Measurements from ENCODE around the gene ADAMTS3.

Gene ADAMTS3

DNA sequence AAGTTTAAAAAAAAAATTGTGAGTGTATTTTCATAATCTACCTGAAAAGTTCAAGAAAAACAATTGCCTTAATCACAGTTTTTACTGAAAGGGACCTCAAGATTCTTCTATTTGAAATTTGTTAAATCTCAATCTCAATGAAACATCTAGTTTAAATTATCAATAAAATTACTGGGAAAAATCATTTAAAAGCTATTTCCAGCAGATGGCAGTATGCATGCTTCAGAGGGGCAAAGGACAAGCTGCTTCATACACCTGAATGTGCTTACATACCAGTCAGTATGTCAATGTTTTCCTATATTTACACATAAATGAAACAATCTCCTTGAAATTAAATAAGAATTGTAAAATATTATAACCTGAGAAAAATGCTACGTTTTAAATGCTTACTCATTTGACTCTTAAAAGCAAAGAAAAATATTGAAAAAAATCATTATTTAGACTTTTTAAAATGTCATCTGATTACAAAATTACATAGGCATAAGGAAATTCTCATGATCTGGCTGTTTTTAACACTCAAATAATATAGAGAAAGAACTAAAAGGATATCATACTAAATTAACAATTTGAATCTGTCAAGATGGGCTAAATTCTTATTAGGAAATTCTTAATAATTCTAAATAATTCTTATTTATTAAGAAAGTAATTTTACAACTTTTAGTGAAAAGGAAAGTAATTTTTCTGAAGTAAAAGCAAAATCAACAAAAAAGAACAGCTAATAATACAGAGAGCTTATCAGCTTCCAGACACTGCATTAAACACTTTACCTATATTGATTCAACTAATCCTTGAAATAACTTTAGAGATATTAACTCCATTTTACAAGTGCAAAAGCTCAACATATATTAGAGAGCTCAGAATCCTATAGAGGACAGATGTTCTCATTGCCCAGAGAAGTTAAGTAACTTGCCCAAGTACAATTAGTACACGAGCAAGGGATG is 242.1 kb downstream of the ADAMTS3 start:
- DNase-seq = no peak

- no peak for DNase-seq
Observed at GRCh38 chr4:72325215-72325614, 243.8 kb downstream of the ADAMTS3 start.

DNA sequence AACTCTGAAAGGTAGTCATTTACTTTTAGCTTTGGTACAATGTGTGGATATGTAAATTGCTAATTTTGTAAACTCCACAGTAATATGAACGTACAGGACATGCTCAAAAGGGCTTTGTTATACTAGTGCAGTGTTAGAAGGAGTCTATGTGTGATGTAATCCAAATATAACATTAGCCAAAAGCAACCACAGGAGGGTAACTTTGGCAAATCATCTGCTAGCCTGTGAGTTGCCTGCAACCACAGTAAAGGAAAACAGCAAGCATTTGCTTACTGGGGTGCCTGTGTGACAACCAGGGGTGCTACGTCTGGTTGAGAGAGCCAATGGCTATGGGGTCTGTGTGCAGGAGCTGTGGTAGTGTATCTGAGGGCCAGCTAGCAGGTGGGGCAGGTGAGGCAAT is 245.8 kb downstream of the ADAMTS3 start:
- no peak for DNase-seq

- no peak for DNase-seq
Observed at GRCh38 chr4:72320223-72320948, 248.6 kb downstream of the ADAMTS3 start.

GRCh38 chr4:72319601-72320021 is 249.4 kb downstream of the ADAMTS3 start:
- no peak for DNase-seq

DNA sequence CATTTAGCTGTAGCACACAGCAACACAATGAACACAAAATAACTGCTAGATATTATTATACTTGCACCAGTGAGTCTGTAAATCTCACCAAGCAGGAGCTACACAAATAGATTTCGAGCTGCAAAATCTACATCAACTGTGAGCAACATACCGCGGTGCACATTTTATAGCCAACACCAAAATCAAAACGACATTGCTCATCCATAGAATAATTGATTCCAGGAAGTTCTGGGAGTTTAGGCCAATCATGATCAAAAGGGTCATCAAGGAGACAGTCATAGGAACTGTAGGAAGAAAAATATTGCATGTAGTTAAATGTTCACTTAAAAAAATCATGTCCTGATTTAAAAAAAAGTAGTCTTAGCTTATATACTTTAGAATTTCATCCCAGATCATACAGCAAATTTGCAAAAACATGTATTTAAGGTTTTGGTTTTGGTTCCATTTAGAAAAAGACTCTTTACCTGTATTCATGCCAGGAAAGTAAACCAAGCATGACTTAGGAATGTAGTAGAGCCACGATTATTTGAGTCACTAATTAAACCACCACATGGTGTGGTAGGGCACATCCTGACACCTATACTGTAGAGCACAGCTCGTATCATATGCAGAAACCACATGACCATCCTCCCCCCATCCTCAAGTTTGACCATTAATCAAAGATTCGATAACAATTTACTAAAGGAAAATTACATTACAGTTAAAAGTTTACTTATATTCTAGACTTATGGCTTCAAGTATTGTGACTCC is 250.4 kb downstream of the ADAMTS3 start:
- no peak for DNase-seq

DNA sequence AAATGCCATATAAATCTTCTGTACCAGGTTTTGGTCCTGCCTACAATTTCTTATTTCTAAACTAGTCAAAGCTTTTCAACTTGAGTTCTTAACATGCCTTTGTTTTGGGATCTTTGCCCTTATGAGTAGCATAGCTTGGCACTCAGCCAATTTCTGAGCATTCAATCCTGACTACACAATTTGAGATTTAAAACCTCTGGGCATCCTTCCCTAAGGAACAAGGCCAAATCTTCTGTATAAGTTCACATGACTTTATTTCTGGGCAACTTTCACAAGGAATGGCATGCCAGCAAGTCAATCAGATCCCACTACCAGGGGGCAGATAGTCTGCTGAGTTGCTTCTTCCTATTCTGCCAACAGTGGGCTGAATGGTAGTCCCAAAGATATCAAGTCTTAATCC is 254.2 kb downstream of the ADAMTS3 start:
- no peak for DNase-seq

DNA sequence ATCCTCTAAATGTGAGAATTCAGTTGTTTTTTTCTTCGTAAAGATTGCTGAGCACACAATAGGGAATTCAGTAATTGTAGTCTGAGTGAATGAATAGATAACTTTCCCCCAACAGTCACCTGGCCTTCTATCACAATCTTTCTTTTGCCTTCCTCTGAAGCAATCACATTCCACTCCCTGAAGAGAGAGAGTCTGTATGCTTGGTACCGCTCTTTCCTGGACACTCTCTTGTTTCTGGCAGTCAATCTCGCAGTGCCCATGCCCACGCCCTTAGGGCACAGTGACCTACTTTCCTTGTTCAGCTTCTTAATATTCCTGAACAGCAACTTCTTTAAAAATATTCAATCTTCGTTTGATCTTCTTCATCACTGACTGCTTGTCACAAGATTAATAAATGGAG is 255.9 kb downstream of the ADAMTS3 start:
- no peak for DNase-seq

- no peak for DNase-seq
Observed at GRCh38 chr4:72312032-72312650, 256.9 kb downstream of the ADAMTS3 start.

DNA sequence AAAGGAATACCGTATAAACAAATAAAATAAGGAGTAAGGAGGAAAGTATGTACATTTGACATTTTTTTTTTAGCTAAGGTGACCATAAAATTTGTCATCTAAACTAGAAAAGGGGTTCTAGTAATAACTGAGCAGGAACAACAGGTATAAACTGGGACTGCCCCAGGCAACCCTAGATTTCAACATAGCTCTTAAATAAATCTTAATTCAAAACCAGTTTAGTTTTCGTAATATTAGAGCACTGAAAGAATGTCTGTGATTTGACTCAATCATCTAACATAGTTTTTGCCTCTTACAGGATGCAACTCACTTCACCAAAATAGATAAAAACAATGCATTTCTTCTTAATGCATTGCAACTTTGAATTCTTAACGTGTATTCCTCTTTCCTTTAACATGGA is 257.7 kb downstream of the ADAMTS3 start:
- no peak for DNase-seq

DNA sequence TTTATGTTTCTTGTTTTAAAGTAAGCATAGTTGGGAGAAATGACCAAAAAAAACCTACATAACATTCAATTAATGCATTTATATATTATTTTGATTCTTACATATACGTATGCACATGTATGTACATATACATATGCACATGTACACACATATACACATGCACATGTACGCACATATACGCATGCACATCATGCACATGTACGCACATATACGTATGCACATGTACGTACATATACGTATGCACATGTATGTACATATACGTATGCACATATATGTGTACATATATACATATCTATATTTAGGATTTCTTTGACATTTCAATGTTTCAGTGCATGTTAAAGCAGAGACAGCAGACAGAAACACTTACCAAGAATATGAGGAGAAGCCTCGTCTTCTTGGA is 263.4 kb downstream of the ADAMTS3 start:
- DNase-seq = no peak

DNA sequence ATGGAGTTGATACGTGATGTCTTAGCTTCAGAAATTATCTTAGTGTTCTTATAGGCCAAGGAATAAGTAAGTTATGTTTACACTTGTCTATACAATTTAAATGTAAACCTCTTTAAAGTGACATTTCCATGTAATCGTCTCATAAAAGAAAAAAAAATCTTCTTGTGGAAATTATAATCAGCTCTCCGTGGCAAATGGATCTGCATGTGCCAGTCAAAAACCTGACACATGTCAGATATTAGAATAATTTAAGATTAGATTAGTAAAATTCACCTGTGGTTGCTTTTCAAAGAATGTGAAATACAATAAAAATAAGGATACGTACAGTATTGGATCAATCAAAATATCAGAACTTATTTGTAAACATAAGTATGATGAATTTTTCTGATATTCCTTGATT is 263.9 kb downstream of the ADAMTS3 start:
- DNase-seq = no peak

- no peak for DNase-seq
Observed at GRCh38 chr4:72302981-72303704, 265.9 kb downstream of the ADAMTS3 start.

GRCh38 chr4:72301759-72302158 is 267.3 kb downstream of the ADAMTS3 start:
- no peak for DNase-seq

GRCh38 chr4:72300126-72300525 is 268.9 kb downstream of the ADAMTS3 start:
- no peak for DNase-seq

GRCh38 chr4:72295966-72296557 is 273.0 kb downstream of the ADAMTS3 start:
- DNase-seq = no peak

DNA sequence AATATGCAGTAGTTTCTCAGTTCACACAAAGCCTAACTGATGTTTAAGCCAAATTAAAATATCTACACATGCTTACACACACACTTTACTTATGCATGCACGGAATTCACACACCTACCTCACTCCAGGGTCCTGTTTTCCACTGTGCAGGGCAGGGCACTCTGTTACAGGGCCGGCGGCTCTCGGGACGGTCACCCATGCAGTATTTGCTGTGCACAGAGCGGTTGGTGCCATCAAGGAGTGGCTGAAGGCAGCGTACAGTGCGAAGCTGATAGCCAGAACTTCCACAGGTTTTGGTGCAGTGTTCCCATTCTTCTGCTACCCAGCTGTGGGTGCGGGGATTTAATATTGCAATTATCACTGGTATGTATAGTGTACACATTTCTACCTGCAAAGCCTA is 278.3 kb downstream of the ADAMTS3 start:
- DNase-seq = no peak

- DNase-seq = no peak
Observed at GRCh38 chr4:72286910-72287309, 282.1 kb downstream of the ADAMTS3 start.

GRCh38 chr4:72286185-72286584 is 282.8 kb downstream of the ADAMTS3 start:
- DNase-seq = no peak

DNA sequence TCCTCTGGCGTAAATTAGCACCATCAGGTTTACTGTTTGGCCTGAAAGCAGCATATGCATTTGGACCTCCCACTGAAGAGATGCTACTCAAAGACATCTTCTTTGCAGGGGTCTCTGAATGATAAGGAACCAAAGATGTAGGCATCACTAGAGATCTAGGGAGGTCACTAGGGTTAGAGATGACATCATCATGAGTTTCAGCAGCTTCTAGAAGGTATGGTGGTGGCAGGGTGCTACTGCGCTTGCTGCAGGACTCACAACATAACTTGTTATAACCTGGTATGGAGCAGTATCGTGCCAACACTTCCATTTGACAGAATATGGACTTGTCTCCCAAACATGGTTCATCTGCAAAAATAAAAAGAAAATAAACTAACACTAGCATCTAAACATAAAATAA is 285.7 kb downstream of the ADAMTS3 start:
- no peak for DNase-seq

DNA sequence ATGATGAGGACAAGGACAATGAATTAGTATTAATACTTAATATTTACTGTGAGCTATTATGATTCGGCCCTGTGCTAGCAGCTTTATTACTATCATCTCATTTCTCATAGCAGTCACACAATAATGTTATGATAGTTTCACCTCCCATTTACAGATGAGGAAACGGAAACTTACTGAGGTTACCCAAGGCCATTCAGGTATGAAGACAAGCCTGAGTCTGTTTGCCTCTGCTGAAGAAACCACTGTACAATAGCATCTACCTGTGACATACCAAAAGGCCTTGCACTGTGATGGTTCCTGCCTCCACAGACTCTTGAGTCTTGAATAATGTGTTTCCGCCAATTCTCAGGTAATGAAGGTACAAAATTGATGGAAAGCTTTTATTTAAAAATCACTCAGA is 288.8 kb downstream of the ADAMTS3 start:
- DNase-seq = no peak

- no peak for DNase-seq
Observed at GRCh38 chr4:72275381-72275780, 293.6 kb downstream of the ADAMTS3 start.
